ENCODE data around the gene STARD8.

STARD8 gene

DNA sequence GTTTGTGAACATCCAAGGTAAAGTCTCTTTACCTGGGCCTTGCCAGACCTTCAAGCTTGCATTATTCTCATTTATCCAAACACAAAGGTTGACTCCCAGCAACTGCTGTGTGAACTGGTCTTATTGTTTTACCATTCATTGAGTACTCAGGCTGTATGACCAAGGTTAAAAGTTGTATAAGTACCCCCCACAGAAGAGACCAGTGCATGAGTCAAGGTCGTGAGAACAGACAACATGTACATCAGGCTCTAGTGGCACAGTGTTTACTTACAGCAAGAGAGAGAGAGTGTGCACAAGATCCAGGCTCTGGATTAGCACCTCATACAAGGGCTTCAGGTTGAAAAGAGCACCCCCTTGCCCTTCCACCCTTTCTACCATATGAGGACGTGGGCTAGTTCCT, 103.9 kb downstream of the STARD8 start:
- no peak overlapping the region for H3K4me3 ChIP-seq (ENCODE audit: low read depth, low read length)

DNA sequence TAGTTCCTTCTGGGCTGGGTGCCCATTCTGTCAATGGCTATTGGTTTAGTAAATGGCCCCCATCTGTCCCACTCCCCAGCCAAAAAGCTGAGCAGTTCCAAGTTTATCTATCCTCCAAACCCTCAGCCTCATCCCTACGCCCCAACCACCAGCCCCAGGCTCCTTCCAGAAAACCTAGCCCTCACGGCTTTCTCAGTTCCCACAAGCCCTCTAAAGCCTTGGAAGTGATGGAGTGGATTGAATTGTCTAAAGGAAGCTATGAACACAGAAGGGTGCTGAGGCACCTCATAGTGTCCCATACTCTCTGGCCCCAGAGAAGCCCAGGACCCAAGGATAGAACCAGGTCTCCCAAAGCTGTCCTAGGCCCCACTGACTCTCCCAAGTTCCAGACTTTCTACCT, 105.8 kb downstream of the STARD8 start:
- Histone ChIP-seq H2AFZ (ENCODE audit: low read length, unreplicated experiment) (no peak overlapping the region), H3K27me3 (ENCODE audit: insufficient read depth, low read length) (no peaks in the 10 kb centered on the region), H3K27ac (ENCODE audit: low read depth, low read length) (no peak overlapping the region), H3K4me3 (ENCODE audit: low read depth, low read length) (no peak overlapping the region), H3K36me3 (ENCODE audit: insufficient read depth, low read length) (no peaks in the 10 kb centered on the region), H3K4me1 (ENCODE audit: control insufficient read depth, insufficient read depth, low read length, unreplicated experiment) (no peaks in the 10 kb centered on the region), H3K79me2 (ENCODE audit: control insufficient read depth, insufficient read depth, low read length, unreplicated experiment) (no peaks in the 10 kb centered on the region)

More for the DNA sequence above, 103.9 kb downstream of the STARD8 start:
- Histone ChIP-seq H3K27ac (ENCODE audit: low read depth, low read length) (no peak overlapping the region), H3K27me3 (ENCODE audit: insufficient read depth, low read length) (no peaks in the 10 kb centered on the region), H3K36me3 (ENCODE audit: insufficient read depth, low read length) (no peaks in the 10 kb centered on the region), H3K79me2 (ENCODE audit: control insufficient read depth, insufficient read depth, low read length, unreplicated experiment) (no peaks in the 10 kb centered on the region), H2AFZ (ENCODE audit: low read length, unreplicated experiment) (no peak overlapping the region), H3K4me1 (ENCODE audit: control insufficient read depth, insufficient read depth, low read length, unreplicated experiment) (no peaks in the 10 kb centered on the region)

DNA sequence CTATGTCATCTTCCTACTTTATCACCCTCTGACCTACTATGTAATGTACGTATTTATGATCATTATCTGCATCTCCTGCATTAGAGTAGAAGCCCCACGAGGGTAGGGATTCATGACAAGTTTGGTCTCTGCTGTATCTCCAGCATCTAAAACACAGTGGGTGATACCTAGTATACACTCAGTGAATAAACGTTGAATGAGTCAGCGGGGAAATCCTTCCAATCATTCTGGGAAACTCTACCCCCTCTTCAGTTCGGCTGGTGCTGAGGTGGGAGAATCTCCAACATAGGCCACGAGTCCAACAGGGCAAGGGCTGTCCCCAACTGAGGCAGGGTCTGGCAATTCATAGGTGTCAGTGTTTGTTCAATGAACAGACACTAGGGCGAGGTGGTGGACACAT, 106.9 kb downstream of the STARD8 start:
- Histone ChIP-seq H3K27ac (ENCODE audit: low read depth, low read length) (no peak overlapping the region), H3K79me2 (ENCODE audit: control insufficient read depth, insufficient read depth, low read length, unreplicated experiment) (no peaks in the 10 kb centered on the region), H2AFZ (ENCODE audit: low read length, unreplicated experiment) (no peak overlapping the region), H3K4me3 (ENCODE audit: low read depth, low read length) (no peak overlapping the region), H3K36me3 (ENCODE audit: insufficient read depth, low read length) (no peaks in the 10 kb centered on the region), H3K27me3 (ENCODE audit: insufficient read depth, low read length) (no peaks in the 10 kb centered on the region), H3K4me1 (ENCODE audit: control insufficient read depth, insufficient read depth, low read length, unreplicated experiment) (no peaks in the 10 kb centered on the region)

DNA sequence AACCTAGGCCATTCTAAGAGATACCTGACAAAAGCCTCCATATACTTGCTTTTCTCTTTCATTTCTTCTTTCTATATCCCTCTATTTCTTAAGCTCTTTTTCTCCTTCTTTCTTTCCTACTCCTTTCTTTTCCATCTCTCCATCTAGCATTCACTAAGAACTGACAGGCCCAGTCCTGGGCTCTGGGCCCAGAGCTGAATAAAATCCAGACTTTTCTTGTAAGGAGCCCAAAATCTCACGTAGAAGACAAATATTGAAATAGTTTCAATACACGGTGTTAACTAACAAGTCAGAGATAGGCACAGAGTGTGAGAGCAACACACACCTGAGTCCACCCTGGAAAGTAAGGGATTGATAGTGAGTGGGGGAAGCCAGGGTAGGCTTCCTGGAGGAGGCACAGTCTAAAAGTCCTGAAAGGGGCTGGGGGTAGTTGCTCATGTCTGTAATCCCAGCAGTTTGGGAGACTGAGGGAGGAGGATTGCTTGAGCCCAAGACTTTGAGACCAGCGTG, 108.2 kb downstream of the STARD8 start:
- Histone ChIP-seq H3K36me3 (ENCODE audit: insufficient read depth, low read length) (no peaks in the 10 kb centered on the region), H2AFZ (ENCODE audit: low read length, unreplicated experiment) (no peak overlapping the region), H3K27me3 (ENCODE audit: insufficient read depth, low read length) (no peaks in the 10 kb centered on the region), H3K79me2 (ENCODE audit: control insufficient read depth, insufficient read depth, low read length, unreplicated experiment) (no peaks in the 10 kb centered on the region), H3K27ac (ENCODE audit: low read depth, low read length) (no peak overlapping the region), H3K4me3 (ENCODE audit: low read depth, low read length) (no peak overlapping the region), H3K4me1 (ENCODE audit: control insufficient read depth, insufficient read depth, low read length, unreplicated experiment) (no peaks in the 10 kb centered on the region)

DNA sequence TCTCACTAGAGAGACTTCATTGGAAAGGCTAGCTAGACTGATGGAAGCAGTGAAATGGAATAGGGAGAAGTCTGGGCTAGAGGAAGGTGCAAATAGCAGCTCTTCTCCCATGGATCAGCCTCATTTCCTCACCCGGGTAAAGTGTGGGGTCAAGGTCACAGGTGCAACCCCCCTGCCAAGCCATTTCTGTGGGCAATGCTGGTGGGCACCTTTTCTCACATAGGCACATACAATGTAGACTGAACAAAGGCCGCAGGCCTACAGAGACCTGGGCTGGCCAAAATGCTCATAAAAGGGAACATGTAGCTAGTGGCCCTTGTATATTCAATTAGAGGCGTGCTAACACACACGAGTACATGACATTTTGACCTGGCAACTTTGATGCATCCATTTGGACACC, 109.9 kb downstream of the STARD8 start:
- Histone ChIP-seq H3K79me2 (ENCODE audit: control insufficient read depth, insufficient read depth, low read length, unreplicated experiment) (no peaks in the 10 kb centered on the region), H3K36me3 (ENCODE audit: insufficient read depth, low read length) (no peaks in the 10 kb centered on the region), H3K4me3 (ENCODE audit: low read depth, low read length) (no peak overlapping the region), H3K4me1 (ENCODE audit: control insufficient read depth, insufficient read depth, low read length, unreplicated experiment) (no peaks in the 10 kb centered on the region), H2AFZ (ENCODE audit: low read length, unreplicated experiment) (no peak overlapping the region), H3K27ac (ENCODE audit: low read depth, low read length) (no peak overlapping the region), H3K27me3 (ENCODE audit: insufficient read depth, low read length) (no peaks in the 10 kb centered on the region; the same call in 1 of the 2 replicates)

DNA sequence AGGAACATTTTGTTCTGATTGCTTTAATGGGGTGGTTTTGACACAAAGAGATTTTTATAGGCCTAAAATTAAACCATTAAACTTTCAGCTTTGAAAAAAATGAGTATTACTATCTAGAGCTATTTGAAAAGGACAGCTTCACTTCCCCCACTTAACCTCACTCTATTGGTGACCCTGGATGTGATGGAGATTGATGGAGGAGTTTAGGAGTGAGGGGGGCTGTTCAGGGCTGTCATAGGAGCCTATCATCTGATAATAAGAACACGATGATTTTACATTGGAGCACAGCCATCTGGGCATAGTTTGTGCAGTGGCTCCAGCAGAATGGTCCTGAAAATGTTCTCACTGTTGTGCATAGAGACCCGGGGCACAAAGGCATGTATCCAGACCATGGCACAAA, 110.3 kb downstream of the STARD8 start:
- Histone ChIP-seq H3K27ac (ENCODE audit: low read depth, low read length) (no peak overlapping the region), H2AFZ (ENCODE audit: low read length, unreplicated experiment) (no peak overlapping the region), H3K4me1 (ENCODE audit: control insufficient read depth, insufficient read depth, low read length, unreplicated experiment) (no peaks in the 10 kb centered on the region), H3K36me3 (ENCODE audit: insufficient read depth, low read length) (no peaks in the 10 kb centered on the region), H3K4me3 (ENCODE audit: low read depth, low read length) (no peak overlapping the region), H3K79me2 (ENCODE audit: control insufficient read depth, insufficient read depth, low read length, unreplicated experiment) (no peaks in the 10 kb centered on the region), H3K27me3 (ENCODE audit: insufficient read depth, low read length) (peaks cover 2% of the 10 kb centered on the region)

DNA sequence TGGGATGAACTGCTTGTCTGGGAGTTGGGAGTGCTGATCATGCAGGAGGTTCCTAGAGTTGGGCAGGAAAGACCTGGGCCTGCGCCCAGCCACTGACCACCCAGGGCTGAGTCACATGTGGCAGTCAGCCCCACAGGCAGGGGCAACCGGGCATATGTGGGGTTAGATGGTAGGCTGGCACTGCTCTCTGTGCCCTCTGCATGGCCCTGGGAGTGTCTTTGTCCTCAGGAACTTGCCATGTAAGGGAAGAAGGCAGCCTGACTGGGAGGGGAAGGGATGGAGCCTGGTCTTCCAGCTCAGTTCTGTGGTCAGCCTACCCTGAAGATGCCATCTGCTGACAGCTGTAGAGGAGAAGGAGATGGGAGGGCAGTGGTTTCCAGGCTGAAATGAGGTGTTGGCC, 111.2 kb downstream of the STARD8 start:
- no peak overlapping the region for H3K27ac ChIP-seq (ENCODE audit: low read depth, low read length)
- H3K4me1 ChIP-seq (ENCODE audit: control insufficient read depth, insufficient read depth, low read length, unreplicated experiment) = no peaks in the 10 kb centered on the region
- H2AFZ ChIP-seq (ENCODE audit: low read length, unreplicated experiment) = no peak overlapping the region
- no peaks in the 10 kb centered on the region for H3K79me2 ChIP-seq (ENCODE audit: control insufficient read depth, insufficient read depth, low read length, unreplicated experiment)
- peaks cover 7% of the 10 kb centered on the region for H3K27me3 ChIP-seq (ENCODE audit: insufficient read depth, low read length)
- no peaks in the 10 kb centered on the region for H3K36me3 ChIP-seq (ENCODE audit: insufficient read depth, low read length)
- H3K4me3 ChIP-seq (ENCODE audit: low read depth, low read length) = no peak overlapping the region

DNA sequence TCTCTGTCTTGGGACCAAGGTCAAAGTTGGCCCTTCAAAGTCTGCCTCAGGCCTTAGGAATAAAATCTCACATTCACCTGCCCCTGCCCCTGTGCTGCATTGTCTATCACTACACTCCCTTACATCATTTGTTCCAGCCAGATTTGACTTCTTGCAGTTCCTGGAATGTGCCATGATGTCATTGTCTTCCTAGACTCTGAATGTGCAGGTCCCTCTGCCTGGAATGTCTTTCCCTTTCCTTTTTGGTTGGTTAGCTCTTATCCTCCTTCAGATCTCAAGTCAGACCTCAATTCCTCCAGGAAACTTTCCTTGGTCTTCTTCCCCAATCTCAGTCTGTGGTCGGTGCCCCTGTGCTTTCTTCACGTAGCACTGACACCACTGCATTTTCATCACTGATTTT, 113.6 kb downstream of the STARD8 start:
- no peaks in the 10 kb centered on the region for H3K4me1 ChIP-seq (ENCODE audit: control insufficient read depth, insufficient read depth, low read length, unreplicated experiment)
- no peaks in the 10 kb centered on the region for H3K36me3 ChIP-seq (ENCODE audit: insufficient read depth, low read length)
- no peak overlapping the region for H3K4me3 ChIP-seq (ENCODE audit: low read depth, low read length)
- no peaks in the 10 kb centered on the region for H3K79me2 ChIP-seq (ENCODE audit: control insufficient read depth, insufficient read depth, low read length, unreplicated experiment)
- H2AFZ ChIP-seq (ENCODE audit: low read length, unreplicated experiment) = no peak overlapping the region
- no peak overlapping the region for H3K27ac ChIP-seq (ENCODE audit: low read depth, low read length)
- H3K27me3 ChIP-seq (ENCODE audit: insufficient read depth, low read length) = peaks cover 12% of the 10 kb centered on the region

DNA sequence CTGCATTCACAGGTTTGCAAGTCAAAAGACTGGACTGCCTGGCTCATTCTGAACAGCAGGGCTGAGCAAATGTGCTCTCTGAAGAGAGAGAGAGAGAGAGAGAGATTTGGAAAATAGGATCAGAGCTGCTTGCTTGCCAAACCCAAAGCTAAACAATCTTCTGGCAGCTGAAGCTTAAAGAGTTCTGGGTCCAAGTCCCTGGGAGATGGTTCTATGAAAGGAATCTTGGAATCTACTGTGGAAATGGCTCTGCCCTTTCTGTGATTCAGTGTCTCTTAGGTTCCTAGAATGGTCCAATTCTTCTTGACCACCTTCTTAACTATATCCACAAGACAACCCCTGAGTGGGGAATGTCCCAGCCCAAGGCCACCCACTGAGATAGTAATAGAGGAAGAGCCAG, 115.3 kb downstream of the STARD8 start:
- Histone ChIP-seq H3K4me3 (ENCODE audit: low read depth, low read length) (no peak overlapping the region), H3K4me1 (ENCODE audit: control insufficient read depth, insufficient read depth, low read length, unreplicated experiment) (no peaks in the 10 kb centered on the region), H3K27me3 (ENCODE audit: insufficient read depth, low read length) (peaks cover 12% of the 10 kb centered on the region), H2AFZ (ENCODE audit: low read length, unreplicated experiment) (no peak overlapping the region), H3K79me2 (ENCODE audit: control insufficient read depth, insufficient read depth, low read length, unreplicated experiment) (no peaks in the 10 kb centered on the region), H3K27ac (ENCODE audit: low read depth, low read length) (no peak overlapping the region), H3K36me3 (ENCODE audit: insufficient read depth, low read length) (no peaks in the 10 kb centered on the region)

DNA sequence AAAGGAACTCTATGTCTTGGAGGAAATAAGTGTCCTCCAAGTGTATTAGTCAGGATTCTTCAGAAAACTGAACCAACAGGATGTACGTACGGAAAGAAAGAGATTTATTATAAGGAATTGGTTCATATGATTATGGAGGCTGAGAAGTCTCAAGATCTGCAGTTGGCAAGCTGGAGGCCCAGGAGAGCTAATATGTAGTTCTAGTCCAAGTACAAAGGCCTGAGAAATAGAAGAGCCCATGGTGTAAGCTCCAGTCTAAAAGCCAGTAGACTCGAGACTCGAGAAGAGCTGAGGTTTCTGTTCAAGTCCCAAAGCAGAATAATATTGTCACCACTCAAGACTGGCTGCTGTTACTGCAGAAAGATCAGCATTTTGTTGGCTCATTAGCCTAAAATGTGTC, 116.0 kb downstream of the STARD8 start:
- H3K27ac ChIP-seq (ENCODE audit: low read depth, low read length) = no peak overlapping the region
- H3K27me3 ChIP-seq (ENCODE audit: insufficient read depth, low read length) = peaks cover 12% of the 10 kb centered on the region

More for the DNA sequence above, 116.0 kb downstream of the STARD8 start:
- Histone ChIP-seq H2AFZ (ENCODE audit: low read length, unreplicated experiment) (no peak overlapping the region), H3K79me2 (ENCODE audit: control insufficient read depth, insufficient read depth, low read length, unreplicated experiment) (no peaks in the 10 kb centered on the region), H3K4me3 (ENCODE audit: low read depth, low read length) (no peak overlapping the region), H3K4me1 (ENCODE audit: control insufficient read depth, insufficient read depth, low read length, unreplicated experiment) (no peaks in the 10 kb centered on the region), H3K36me3 (ENCODE audit: insufficient read depth, low read length) (no peaks in the 10 kb centered on the region)

All from ACC112 (cell line).